MM.1S (cell line): Measurements from ENCODE around the gene MRPS5.

Experiments used
- DNase-seq: peaks from one replicate; pipeline ENCODE4 v3.0.0-alpha.2; 2015
- H2AFZ ChIP-seq: fragments of 300-600 bp; sonication (generic); 2 replicates; pipeline ENCODE4 v1.6.0; 2016; ENCODE audit warnings: antibody characterized with exemption, low read length
- H3F3A ChIP-seq: fragments of 300-600 bp; sonication (generic); 2 replicates; pipeline ENCODE4 v1.6.1; 2016; ENCODE audit warnings: mild to moderate bottlenecking, antibody characterized with exemption, low read length, moderate library complexity, mixed read lengths; ENCODE audit not compliant: insufficient read depth
- H3K27ac ChIP-seq: fragments of 300-600 bp; sonication (generic); 2 replicates; pipeline ENCODE4 v1.5.1; 2016; ENCODE audit warnings: mild to moderate bottlenecking, low read length
- H3K27me3 ChIP-seq: fragments of 300-600 bp; sonication (generic); replicated peaks from 2 replicates; pipeline ENCODE4 v1.6.0; 2016; ENCODE audit warnings: low read length; ENCODE audit not compliant: insufficient read depth
- H3K36me3 ChIP-seq: fragments of 300-600 bp; sonication (generic); replicated peaks from 2 replicates; pipeline ENCODE4 v1.6.1; 2016; ENCODE audit warnings: mild to moderate bottlenecking, low read length, mixed read lengths; ENCODE audit not compliant: insufficient read depth
- H3K4me1 ChIP-seq: fragments of 300-600 bp; sonication (generic); 2 replicates; pipeline ENCODE4 v1.6.1; 2016; ENCODE audit warnings: low read length, mixed read lengths
- H3K4me2 ChIP-seq: fragments of 300-600 bp; sonication (generic); 2 replicates; pipeline ENCODE4 v1.6.0; 2016; ENCODE audit warnings: low read depth, low read length
- H3K4me3 ChIP-seq: fragments of 300-600 bp; sonication (generic); 2 replicates; pipeline ENCODE4 v1.5.1; 2016; ENCODE audit warnings: low read length, mixed read lengths
- H3K79me2 ChIP-seq: fragments of 300-600 bp; sonication (generic); 2 replicates; pipeline ENCODE4 v1.6.1; 2016; ENCODE audit warnings: mixed run types, low read length, mixed read lengths
- H3K9ac ChIP-seq: fragments of 300-600 bp; sonication (generic); 2 replicates; pipeline ENCODE4 v1.6.1; 2016; ENCODE audit warnings: low read length, mixed read lengths
- H3K9me2 ChIP-seq: fragments of 300-600 bp; sonication (generic); replicated peaks from 2 replicates; pipeline ENCODE4 v1.6.1; 2016; ENCODE audit warnings: mild to moderate bottlenecking, low read length, mixed read lengths; ENCODE audit not compliant: insufficient read depth
- H3K9me3 ChIP-seq: fragments of 300-600 bp; sonication (generic); replicated peaks from 2 replicates; pipeline ENCODE4 v1.6.1; 2016; ENCODE audit warnings: mild to moderate bottlenecking, low read length, mixed read lengths; ENCODE audit not compliant: insufficient read depth
- H4K20me1 ChIP-seq: fragments of 300-600 bp; sonication (generic); 2 replicates; pipeline ENCODE4 v1.6.1; 2016; ENCODE audit warnings: mild to moderate bottlenecking, low read length, moderate library complexity, mixed read lengths; ENCODE audit not compliant: insufficient read depth
- EZH2 ChIP-seq: fragments of 300-600 bp; sonication (generic); optimal IDR thresholded peaks from 2 replicates; pipeline ENCODE3; 2017; ENCODE audit warnings: low read depth, mild to moderate bottlenecking, antibody characterized with exemption, low read length, mixed read lengths
- EZH2phosphoT487 ChIP-seq: fragments of 300-600 bp; sonication (generic); IDR thresholded peaks from 2 replicates; pipeline ENCODE4 v1.6.1; 2018; ENCODE audit warnings: antibody characterized with exemption, low read length
- TF ChIP-seq, protein P1 (sequence below): fragments of 300-600 bp; sonication (generic); IDR thresholded peaks from 2 replicates; pipeline ENCODE4 v1.5.1; 2016; ENCODE audit warnings: antibody characterized with exemption, low read length, mixed read lengths

Gene MRPS5

DNA sequence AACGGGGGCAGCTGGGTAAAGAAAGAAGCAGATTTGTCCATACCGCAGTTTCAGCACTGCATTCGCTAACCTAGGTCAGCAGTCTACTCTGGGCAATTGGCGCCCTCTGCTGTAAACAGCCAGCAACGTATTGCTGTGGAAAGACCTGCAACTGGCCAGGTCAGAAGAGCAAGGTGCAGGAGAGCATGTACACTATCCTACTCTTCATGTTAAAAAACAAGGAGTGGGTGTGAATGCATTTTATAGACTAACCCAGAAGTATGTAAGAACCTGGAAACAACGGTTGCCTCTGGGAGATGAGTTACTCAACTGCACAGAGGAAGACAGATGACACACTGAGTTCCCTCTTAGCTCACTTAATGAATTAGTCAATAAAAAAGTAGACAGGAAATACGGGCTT, 6.2 kb downstream of the MRPS5 start:
- Histone ChIP-seq H3K9me3 (no peaks in the 10 kb centered on the region), H3K4me1 (peaks cover 9% of the 10 kb centered on the region), H3K9ac (no peak overlapping the region), H3K27me3 (no peaks in the 10 kb centered on the region), H3K4me3 (no peak overlapping the region), H3K36me3 (peaks cover 11% of the 10 kb centered on the region), H4K20me1 (peaks cover 16% of the 10 kb centered on the region; the same call in 1 of the 2 replicates), H2AFZ (no peak overlapping the region), H3K9me2 (no peaks in the 10 kb centered on the region), H3K79me2 (peaks cover 80% of the 10 kb centered on the region), H3K27ac (no peak overlapping the region), H3F3A (no peaks in the 10 kb centered on the region), H3K4me2 (no peak overlapping the region)
- TF ChIP-seq, protein P1, sequence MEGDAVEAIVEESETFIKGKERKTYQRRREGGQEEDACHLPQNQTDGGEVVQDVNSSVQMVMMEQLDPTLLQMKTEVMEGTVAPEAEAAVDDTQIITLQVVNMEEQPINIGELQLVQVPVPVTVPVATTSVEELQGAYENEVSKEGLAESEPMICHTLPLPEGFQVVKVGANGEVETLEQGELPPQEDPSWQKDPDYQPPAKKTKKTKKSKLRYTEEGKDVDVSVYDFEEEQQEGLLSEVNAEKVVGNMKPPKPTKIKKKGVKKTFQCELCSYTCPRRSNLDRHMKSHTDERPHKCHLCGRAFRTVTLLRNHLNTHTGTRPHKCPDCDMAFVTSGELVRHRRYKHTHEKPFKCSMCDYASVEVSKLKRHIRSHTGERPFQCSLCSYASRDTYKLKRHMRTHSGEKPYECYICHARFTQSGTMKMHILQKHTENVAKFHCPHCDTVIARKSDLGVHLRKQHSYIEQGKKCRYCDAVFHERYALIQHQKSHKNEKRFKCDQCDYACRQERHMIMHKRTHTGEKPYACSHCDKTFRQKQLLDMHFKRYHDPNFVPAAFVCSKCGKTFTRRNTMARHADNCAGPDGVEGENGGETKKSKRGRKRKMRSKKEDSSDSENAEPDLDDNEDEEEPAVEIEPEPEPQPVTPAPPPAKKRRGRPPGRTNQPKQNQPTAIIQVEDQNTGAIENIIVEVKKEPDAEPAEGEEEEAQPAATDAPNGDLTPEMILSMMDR = peak; percentile 78
- no peak for TF ChIP-seq EZH2
- DNase-seq = peak; percentile 77

DNA sequence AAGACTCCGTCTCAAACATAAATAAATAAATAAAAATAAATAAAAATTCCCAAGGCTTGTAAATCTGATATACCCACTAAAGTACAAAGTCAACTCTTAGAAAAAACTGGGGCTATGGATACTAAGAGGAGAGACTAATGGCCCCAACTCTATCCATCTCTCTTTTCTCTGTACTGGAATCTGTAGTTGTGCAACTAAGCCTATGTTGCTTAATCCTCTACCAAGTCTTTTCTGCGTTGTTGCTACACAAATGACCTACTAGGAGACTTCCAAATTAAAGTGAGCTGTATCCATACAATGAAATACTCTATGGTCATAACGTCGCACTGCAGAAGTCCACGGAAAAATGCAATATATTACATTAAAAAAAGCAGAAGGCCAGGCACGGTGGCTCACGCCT, 8.1 kb downstream of the MRPS5 start:
- Histone ChIP-seq H3K9me2 (no peaks in the 10 kb centered on the region), H3K4me3 (no peak overlapping the region), H3K36me3 (peaks cover 18% of the 10 kb centered on the region), H3K27me3 (no peaks in the 10 kb centered on the region), H3K4me1 (no peaks in the 10 kb centered on the region), H3K27ac (no peak overlapping the region), H3K9me3 (no peaks in the 10 kb centered on the region), H3K79me2 (peaks cover 60% of the 10 kb centered on the region), H3K4me2 (no peak overlapping the region), H3K9ac (no peak overlapping the region), H4K20me1 (peaks cover 14% of the 10 kb centered on the region; the same call in 1 of the 2 replicates), H2AFZ (no peak overlapping the region), H3F3A (no peaks in the 10 kb centered on the region)
- TF ChIP-seq, protein P1 = no peak
- TF ChIP-seq EZH2 (no peak), EZH2phosphoT487 (no peak)
- no peak for DNase-seq

DNA sequence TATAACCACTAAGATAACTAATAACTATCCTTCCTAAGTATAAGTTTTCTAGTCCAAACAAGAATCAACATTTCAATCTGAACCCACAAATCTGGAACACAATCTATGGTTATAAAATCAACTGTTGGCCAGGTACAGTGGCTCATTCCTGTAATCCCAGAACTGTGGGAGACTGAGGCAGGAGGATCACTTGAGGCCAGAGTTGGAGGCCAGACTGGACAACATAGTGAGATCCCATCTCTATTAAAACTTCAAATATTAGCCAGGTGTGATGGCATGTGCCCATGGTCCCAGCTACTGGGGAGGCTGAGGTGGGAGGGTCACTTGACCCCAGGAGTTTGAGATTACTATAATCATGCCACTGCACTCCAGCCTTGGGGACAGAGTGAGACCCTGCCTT, 11.2 kb downstream of the MRPS5 start:
- H3K36me3 ChIP-seq = peaks cover 25% of the 10 kb centered on the region

More for the DNA sequence above, 11.2 kb downstream of the MRPS5 start:
- no peak overlapping the region for H3K9ac ChIP-seq
- H3K4me1 ChIP-seq = no peaks in the 10 kb centered on the region
- 0 out of 2 replicates have a peak, but pooled peaks cover 5% of the 10 kb centered on the region for H4K20me1 ChIP-seq
- no peak overlapping the region for H3K27ac ChIP-seq
- H2AFZ ChIP-seq = no peak overlapping the region
- H3K4me2 ChIP-seq = no peak overlapping the region
- H3F3A ChIP-seq = no peaks in the 10 kb centered on the region
- no peaks in the 10 kb centered on the region for H3K9me3 ChIP-seq
- H3K79me2 ChIP-seq = peaks cover 36% of the 10 kb centered on the region
- H3K27me3 ChIP-seq = no peaks in the 10 kb centered on the region
- no peak for DNase-seq
- TF ChIP-seq, protein P1 = no peak
- no peak for TF ChIP-seq EZH2
- no peak for TF ChIP-seq EZH2phosphoT487
- H3K4me3 ChIP-seq = no peak overlapping the region
- H3K9me2 ChIP-seq = no peaks in the 10 kb centered on the region
